GM12878 (cell line): ENCODE measurements around the gene PLVAP. TPM values are rescaled to one million over a fixed set of nuclear protein-coding genes. Genes with fewer than 3 reads are reported as not detected.

Experiments used
- CBFB ChIP-seq: IDR thresholded peaks from 2 replicates; pipeline ENCODE4 v1.6.1; 2016; ENCODE audit warnings: antibody characterized with exemption, low read depth
- CREB1 ChIP-seq: IDR thresholded peaks from 2 replicates; pipeline ENCODE4 v1.6.1; 2012; ENCODE audit warnings: low read depth, mild to moderate bottlenecking, inconsistent platforms
- EGR1 ChIP-seq, 2 experiments: IDR thresholded peaks; 1 replicate in 1 of 2; 2 replicates in 1 of 2; pipeline ENCODE4 v1.6.1; 2011 to 2012; ENCODE audit warnings: low read depth in 2 of 2, low read length in 2 of 2, borderline replicate concordance in 1 of 2, mild to moderate bottlenecking in 1 of 2, moderate library complexity in 1 of 2
- GABPA ChIP-seq: IDR thresholded peaks from 2 replicates; pipeline ENCODE4 v1.6.1; 2014; ENCODE audit warnings: antibody characterized with exemption, low read depth, mild to moderate bottlenecking, inconsistent platforms
- HDGF ChIP-seq: fragments of 450-650 bp; IDR thresholded peaks from 2 replicates; pipeline ENCODE4 v1.6.1; 2016; ENCODE audit warnings: antibody characterized with exemption
- MXI1 ChIP-seq: fragments of 150-350 bp; IDR thresholded peaks from 2 replicates; pipeline ENCODE4 v1.6.1; 2011; ENCODE audit warnings: low read depth, mild to moderate bottlenecking, inconsistent platforms, low read length, improper control_type of control experiment
- NR2C1 ChIP-seq: fragments of 450-650 bp; IDR thresholded peaks from 2 replicates; pipeline ENCODE4 v1.6.1; 2017; ENCODE audit warnings: antibody characterized with exemption, mild to moderate bottlenecking, moderate library complexity
- POU2F2 ChIP-seq: IDR thresholded peaks from 3 replicates; pipeline ENCODE4 v1.6.1; 2011; ENCODE audit warnings: low read depth, mild to moderate bottlenecking, low read length, borderline replicate concordance
- PRDM15 ChIP-seq: fragments of 450-650 bp; formaldehyde crosslinking; IDR thresholded peaks from 2 replicates; pipeline ENCODE4 v1.4.0; 2020; ENCODE audit warnings: mild to moderate bottlenecking, moderate library complexity
- RELA ChIP-seq: fragments of 450-650 bp; IDR thresholded peaks from 2 replicates; pipeline ENCODE4 v1.8.0; 2014; ENCODE audit warnings: borderline replicate concordance; ENCODE audit not compliant: partially characterized antibody
- RUNX3 ChIP-seq: IDR thresholded peaks from 2 replicates; pipeline ENCODE4 v1.6.1; 2012; ENCODE audit warnings: low read length, inconsistent platforms
- SIN3A ChIP-seq: IDR thresholded peaks from 2 replicates; pipeline ENCODE4 v1.6.1; 2012; ENCODE audit warnings: low read depth, low read length, improper control_type of control experiment
- SKIL ChIP-seq: fragments of 450-650 bp; IDR thresholded peaks from 2 replicates; pipeline ENCODE4 v1.6.1; 2017; ENCODE audit warnings: mild to moderate bottlenecking, low read depth, inconsistent platforms; ENCODE audit not compliant: poor library complexity, severe bottlenecking
- SMAD1 ChIP-seq: fragments of 450-650 bp; IDR thresholded peaks from 2 replicates; pipeline ENCODE4 v1.6.1; 2018; ENCODE audit warnings: mild to moderate bottlenecking, low read depth; ENCODE audit not compliant: partially characterized antibody
- SREBF1 ChIP-seq: IDR thresholded peaks from 2 replicates; pipeline ENCODE4 v1.6.1; 2012; ENCODE audit warnings: mild to moderate bottlenecking, low read length
- SREBF2 ChIP-seq: IDR thresholded peaks from 2 replicates; pipeline ENCODE4 v1.6.1; 2012; ENCODE audit warnings: mild to moderate bottlenecking, low read length
- SUZ12 ChIP-seq: fragments of 200-600 bp; sonication (generic); IDR thresholded peaks from one replicate; pipeline ENCODE4 v1.6.1; 2018; ENCODE audit warnings: antibody characterized with exemption, mild to moderate bottlenecking; ENCODE audit not compliant: unreplicated experiment
- TAF1 ChIP-seq: IDR thresholded peaks from 2 replicates; pipeline ENCODE4 v1.6.1; 2011; ENCODE audit warnings: mild to moderate bottlenecking, low read depth, low read length, borderline replicate concordance
- TCF3 ChIP-seq: IDR thresholded peaks from 2 replicates; pipeline ENCODE4 v1.6.1; 2012; ENCODE audit warnings: low read depth, mild to moderate bottlenecking, low read length, borderline replicate concordance; ENCODE audit not compliant: insufficient read depth
- polyA plus RNA-seq, 11 experiments: library from polyadenylated mRNA; depleted of rRNA in 4 of 11; unstranded in 6 of 11; stranded (reverse) in 5 of 11; fragments of >200 nt; fragmentation: Nextera tagmentation in 4 of 11; fragmentation: Illumina TruSeq in 1 of 11; extraction: Ambion mirVana in 4 of 11; extraction: Trizol in 1 of 11; gene quantifications; 1 replicate in 1 of 11; 2 replicates in 10 of 11; pipeline versions ENCODE4 v1.2.1 to v1.2.3, GENCODE V29; 2011 to 2016; ENCODE audit warnings: inconsistent platforms in 2 of 11, missing spikeins in 2 of 11, low read depth in 1 of 11
- total RNA-seq, 4 experiments: library from RNA; depleted of rRNA in 3 of 4; stranded (reverse); fragments of >200 nt in 3 of 4; fragmentation: Illumina TruSeq in 1 of 4; extraction: Trizol in 1 of 4; gene quantifications; 2 replicates each; pipeline versions ENCODE4 v1.2.1 to v1.2.3, GENCODE V29; 2013 to 2021
- TF ChIP-seq, protein P1 (sequence below): IDR thresholded peaks from 2 replicates; pipeline ENCODE4 v1.6.1; 2012; ENCODE audit warnings: mild to moderate bottlenecking, low read depth, low read length

Gene PLVAP
- total and polyA plus RNA-seq, 10 of the 15 experiments (the other 5 are each of a cell fraction or from before 2014, with no cell fraction given), result 0.03 to 0.54 (median 0.06) TPM; not detected in 4

- TF ChIP-seq MXI1 (0 out of 2 replicates have a peak, but pooled peaks have one; percentile 24), TCF3 (0 out of 2 replicates have a peak, but pooled peaks have one; percentile 52), SUZ12 (no peak), CBFB (peak; percentile 54; the same call in 1 of the 2 replicates), TAF1 (peak; percentile 23; the same call in 1 of the 2 replicates), SIN3A (peak; percentile 48; the same call in 1 of the 2 replicates), PRDM15 (CRISPR knock-in tag) (no peak), SREBF1 (no peak), SREBF2 (peak; percentile 17; the same call in 1 of the 2 replicates), HDGF (peak; percentile 85; the same call in 1 of the 2 replicates), RELA (no peak), GABPA (no peak), SMAD1 (no peak), EGR1 (IDR thresholded peaks at IDR 0.05; ENCODE audit: borderline replicate concordance in 1 of 2, low read depth in 2 of 2, low read length in 2 of 2) (peak in 1 of 2 experiments; percentile 28; a peak in 1 of 3 replicates), CREB1 (peak; percentile 93), RUNX3 (peak; percentile 60), NR2C1 (peak; percentile 20; the same call in 1 of the 2 replicates), POU2F2 (0 out of 3 replicates have a peak, but pooled peaks have one; percentile 39), SKIL (no peak)
- TF ChIP-seq, protein P1, sequence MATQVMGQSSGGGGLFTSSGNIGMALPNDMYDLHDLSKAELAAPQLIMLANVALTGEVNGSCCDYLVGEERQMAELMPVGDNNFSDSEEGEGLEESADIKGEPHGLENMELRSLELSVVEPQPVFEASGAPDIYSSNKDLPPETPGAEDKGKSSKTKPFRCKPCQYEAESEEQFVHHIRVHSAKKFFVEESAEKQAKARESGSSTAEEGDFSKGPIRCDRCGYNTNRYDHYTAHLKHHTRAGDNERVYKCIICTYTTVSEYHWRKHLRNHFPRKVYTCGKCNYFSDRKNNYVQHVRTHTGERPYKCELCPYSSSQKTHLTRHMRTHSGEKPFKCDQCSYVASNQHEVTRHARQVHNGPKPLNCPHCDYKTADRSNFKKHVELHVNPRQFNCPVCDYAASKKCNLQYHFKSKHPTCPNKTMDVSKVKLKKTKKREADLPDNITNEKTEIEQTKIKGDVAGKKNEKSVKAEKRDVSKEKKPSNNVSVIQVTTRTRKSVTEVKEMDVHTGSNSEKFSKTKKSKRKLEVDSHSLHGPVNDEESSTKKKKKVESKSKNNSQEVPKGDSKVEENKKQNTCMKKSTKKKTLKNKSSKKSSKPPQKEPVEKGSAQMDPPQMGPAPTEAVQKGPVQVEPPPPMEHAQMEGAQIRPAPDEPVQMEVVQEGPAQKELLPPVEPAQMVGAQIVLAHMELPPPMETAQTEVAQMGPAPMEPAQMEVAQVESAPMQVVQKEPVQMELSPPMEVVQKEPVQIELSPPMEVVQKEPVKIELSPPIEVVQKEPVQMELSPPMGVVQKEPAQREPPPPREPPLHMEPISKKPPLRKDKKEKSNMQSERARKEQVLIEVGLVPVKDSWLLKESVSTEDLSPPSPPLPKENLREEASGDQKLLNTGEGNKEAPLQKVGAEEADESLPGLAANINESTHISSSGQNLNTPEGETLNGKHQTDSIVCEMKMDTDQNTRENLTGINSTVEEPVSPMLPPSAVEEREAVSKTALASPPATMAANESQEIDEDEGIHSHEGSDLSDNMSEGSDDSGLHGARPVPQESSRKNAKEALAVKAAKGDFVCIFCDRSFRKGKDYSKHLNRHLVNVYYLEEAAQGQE, result no peak
These were observed 42.4 kb downstream of the PLVAP start, which contains the start of gene ANO8 (continued) for GRCh38 chr19:17334414-17335409.
